GM06990 (cell line): ENCODE data around the gene HMX3.

ENCODE experiments used
- DNase-seq: peaks from one replicate; pipeline ENCODE4 v3.0.0-alpha.2; 2011; ENCODE audit not compliant: insufficient read length; ENCODE audit errors: extremely low read depth
- H3K27me3 ChIP-seq: replicated peaks from 2 replicates; pipeline ENCODE4 v1.6.0; 2011; ENCODE audit warnings: low read length; ENCODE audit not compliant: control insufficient read depth, insufficient read depth
- H3K36me3 ChIP-seq: 2 replicates; pipeline ENCODE4 v1.5.1; 2011; ENCODE audit warnings: low read length; ENCODE audit not compliant: control insufficient read depth, insufficient read depth
- H3K4me3 ChIP-seq: replicated peaks from 2 replicates; pipeline ENCODE4 v1.5.1; 2011; ENCODE audit warnings: low read depth, mild to moderate bottlenecking, control low read depth, low read length
- CTCF ChIP-seq: IDR thresholded peaks from 2 replicates; pipeline ENCODE4 v1.5.1; 2011; ENCODE audit warnings: low read length, control low read depth, mild to moderate bottlenecking, inconsistent platforms; ENCODE audit not compliant: insufficient read depth, poor library complexity, severe bottlenecking

The HMX3 gene

GRCh38 chr10:123148414-123149161 is 12.8 kb downstream of the HMX3 start:
- TF ChIP-seq CTCF = no peak
- peak; percentile 58 for DNase-seq
- Histone ChIP-seq H3K4me3 (peak overlapping the region; percentile 75), H3K27me3 (no peaks in the 10 kb centered on the region; the same call in 1 of the 2 replicates), H3K36me3 (no peaks in the 10 kb centered on the region)

- Histone ChIP-seq H3K27me3 (no peaks in the 10 kb centered on the region; the same call in 1 of the 2 replicates), H3K36me3 (no peaks in the 10 kb centered on the region), H3K4me3 (peak overlapping the region; percentile 75)
- no peak for DNase-seq
- no peak for TF ChIP-seq CTCF
Measured at GRCh38 chr10:123149162-123149567, 13.4 kb downstream of the HMX3 start.

- DNase-seq = peak; percentile 78
- no peak for TF ChIP-seq CTCF
- H3K4me3 ChIP-seq = peak overlapping the region; percentile 75
- H3K36me3 ChIP-seq = no peaks in the 10 kb centered on the region
- H3K27me3 ChIP-seq = no peaks in the 10 kb centered on the region; the same call in 1 of the 2 replicates
Measured at GRCh38 chr10:123149568-123150270, 13.9 kb downstream of the HMX3 start.

- Histone ChIP-seq H3K36me3 (no peaks in the 10 kb centered on the region), H3K27me3 (no peaks in the 10 kb centered on the region; the same call in 1 of the 2 replicates), H3K4me3 (peak overlapping the region; percentile 75)
- no peak for DNase-seq
- TF ChIP-seq CTCF = no peak
Measured at GRCh38 chr10:123150271-123150985, 14.7 kb downstream of the HMX3 start.

GRCh38 chr10:123150986-123151736 is 15.4 kb downstream of the HMX3 start:
- TF ChIP-seq CTCF = peak; percentile 27
- DNase-seq = peak; percentile 82

More at GRCh38 chr10:123150986-123151736, 15.4 kb downstream of the HMX3 start:
- no peaks in the 10 kb centered on the region for H3K36me3 ChIP-seq
- peak overlapping the region; percentile 75 for H3K4me3 ChIP-seq
- H3K27me3 ChIP-seq = no peaks in the 10 kb centered on the region
